ENCODE results near the gene TBX21.

The TBX21 gene

DNA sequence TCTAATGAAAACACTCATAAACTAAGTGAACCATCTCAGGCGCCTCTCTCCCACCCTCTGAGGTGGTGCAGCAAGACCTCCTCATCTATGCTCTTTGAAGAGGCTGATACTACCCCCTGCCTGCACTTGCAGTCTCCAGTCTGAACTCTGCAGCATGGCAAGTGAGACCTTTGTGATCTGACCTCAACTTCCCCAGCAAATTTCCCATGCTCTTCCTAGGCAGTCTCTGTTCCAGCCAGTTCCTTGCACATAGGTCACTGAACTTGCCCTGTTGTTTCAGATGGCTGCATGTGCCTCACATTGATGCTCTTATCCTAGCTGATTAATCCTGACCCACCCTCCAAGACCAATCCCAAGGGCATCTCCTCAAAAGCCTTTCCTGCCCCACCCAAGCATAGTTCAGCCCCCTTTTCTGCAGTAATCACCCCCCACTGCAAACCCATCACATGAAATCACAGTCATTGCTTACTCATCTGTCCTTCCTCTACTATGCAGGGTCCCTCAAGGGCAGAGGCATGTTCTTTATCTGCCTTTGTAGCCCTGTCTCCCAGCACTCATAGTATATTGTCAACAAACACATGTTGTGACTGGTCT is 42.0 kb downstream of the TBX21 start:
- no peak for DNase-seq

DNA sequence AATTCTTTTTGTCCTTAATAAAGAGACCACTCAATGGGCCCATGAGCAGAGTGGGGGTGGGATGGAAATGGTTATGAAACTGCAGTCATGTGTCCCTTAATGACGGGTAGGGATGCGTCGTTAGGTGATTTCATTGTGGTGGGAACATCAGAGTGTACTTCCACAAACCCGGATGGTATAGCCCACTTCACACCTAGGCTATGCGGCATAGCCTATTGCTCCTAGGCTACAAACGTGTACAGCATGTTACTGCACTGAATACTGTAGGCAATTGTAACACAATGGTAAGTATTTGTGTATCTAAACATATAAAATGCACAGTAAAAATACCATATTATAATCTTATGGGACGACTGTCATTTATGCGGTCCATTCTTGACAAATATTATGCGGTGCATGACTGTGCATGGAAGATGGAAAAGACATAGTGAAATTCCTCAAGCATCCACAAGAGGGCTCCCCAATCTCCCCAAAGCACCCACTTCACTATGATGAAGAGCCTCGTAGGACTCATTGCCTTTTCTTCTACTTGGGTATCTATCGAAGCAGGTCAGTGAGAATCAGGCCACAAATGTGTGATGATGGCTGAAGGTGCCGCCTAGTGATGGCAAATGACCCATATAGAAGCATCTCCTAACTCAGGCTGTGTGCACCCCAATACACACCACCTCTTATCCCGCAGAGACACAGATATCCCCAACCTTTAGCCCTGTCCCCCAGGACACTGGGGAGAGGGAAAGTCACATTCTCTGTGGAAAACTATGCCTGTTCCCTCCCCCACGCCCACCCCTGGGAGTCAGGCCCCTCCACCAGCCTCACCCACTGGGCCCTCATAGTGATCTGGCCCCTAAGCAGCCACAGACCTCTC is 43.5 kb downstream of the TBX21 start:
- DNase-seq, result no peak

DNA sequence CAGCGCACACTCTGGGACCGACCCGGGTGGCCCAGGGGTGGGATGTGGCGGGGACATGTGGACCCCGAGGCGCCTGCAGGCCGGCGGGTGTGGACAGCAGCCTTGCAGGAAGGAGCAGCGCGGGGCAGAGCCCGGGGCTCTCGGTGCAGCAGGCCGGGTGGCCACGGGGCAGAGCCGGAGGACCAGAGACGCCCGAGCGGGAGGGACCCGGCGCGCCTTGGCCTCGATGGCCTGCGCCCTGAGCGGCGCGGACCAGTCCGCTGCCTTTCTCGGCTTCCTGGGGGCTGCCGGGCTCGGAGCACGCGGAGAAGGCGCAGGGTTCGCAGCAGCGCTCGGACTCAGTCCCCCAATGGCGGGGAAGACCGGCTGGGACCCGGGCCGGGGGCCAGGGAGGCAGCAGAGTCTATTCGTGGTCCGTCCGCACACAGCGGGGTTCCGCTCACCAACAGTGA is 45.2 kb downstream of the TBX21 start:
- DNase-seq, result no peak

DNA sequence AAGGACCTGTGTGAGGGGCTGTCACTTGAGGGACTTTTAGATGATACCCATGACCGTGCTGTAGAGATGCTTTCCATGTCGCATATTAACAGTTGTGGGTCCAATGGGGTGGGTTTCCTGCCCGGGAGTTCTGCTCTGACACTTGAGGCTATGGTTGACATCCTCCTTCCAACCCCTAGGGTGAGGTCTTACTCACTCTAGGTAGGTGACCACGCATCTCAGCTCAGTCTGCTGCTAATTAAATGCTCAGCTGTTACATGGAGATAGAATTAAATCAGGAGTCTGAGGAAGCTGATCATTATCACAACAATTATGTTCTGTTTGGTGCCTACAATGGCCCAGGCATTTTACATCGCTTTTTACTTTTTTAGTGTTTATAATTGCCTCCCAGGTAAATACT is 48.4 kb downstream of the TBX21 start:
- no peak for DNase-seq

DNA sequence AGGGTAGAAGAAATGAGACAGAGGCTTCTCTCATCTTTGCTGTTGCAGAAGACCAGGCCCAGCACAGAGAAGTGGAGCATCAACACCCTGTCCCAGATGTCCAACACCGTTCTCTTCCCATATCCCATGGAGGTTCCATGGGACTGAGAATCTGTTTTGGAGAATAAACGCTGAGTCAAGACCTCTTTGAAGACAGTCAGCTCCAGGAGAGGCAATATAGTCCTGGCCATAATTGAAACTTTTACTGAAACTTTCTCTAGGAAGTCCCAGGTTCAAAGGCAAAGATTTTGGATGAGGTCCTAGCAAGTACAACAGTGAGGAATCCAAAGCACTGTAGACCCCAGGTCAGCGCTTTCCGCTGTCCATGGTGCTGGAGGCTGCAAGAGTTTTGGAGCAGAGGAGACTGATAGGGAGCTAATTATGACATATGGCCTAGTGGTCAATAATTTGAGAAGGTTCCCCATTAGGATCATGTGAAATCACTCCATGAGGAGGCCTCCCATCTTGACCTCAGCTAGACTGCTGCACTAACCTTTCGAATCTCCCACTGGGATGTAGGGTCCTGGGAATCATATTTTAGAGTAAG is 52.6 kb downstream of the TBX21 start:
- peak; percentile 57 for DNase-seq

DNA sequence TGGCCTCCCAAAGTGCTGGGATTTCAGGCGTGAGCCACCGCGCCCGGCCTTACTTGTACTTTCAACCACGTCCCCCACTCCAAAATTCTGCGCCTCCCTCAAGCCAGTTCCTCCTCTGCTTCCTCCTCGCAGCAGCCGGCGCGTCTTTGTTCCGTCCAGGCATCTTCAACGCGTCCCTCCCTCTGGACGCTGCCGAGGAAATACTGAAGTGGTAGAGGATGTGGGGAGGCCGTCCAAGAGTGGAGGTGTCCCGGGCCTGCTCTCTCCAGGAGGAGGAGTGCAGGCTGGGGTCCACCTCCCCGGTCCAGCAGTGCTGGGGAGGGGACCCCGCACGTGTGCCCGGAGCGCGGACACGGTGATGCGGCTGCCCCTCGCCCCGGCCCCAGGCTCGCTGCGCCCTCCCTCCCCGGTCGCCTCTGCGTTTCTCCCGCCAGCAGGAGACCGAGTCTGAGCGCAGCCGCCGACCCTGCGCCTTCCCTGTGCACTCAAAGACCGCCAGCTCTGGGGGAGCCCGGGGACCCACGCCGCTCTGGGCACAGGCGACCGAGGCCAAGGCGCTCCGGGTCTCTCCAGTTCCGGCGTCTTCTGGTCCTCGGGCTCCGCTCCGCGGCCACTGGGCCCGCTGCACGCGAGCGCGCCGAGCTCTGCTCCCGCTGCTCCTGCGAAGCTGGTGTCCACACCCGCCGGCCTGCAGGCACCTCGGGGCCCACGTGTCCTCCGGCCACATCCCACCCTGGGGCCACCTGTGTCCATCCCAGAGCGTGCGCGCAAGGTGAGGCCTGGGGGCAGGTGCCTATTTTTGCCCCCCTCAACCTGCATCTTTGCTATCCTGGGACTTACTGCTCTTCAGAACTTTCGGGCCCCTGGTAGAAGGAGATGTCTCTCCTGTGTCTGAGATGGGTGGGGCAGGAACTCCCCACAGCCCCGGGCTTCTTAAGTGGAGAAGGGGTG is 56.9 kb downstream of the TBX21 start:
- peak; percentile 37 for DNase-seq

DNA sequence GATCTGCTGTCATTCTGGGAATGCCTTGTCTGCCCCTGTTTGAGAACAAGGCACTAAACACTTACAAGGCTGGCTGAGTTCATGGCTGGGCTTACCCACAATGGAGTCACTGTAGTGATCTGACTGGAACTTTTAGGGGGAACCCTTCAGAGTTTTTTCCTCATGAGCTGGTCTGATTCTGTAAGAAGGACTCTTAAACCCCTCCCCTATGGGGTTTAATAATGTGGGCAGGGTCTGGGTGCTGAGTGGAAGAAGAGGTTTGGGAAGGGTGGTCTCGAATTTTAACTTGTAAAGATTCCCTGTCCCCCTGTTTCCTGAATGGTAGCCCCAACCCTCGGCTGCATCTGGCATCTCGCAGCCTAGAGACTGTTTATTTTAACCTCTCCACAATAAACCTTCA is 58.0 kb downstream of the TBX21 start:
- DNase-seq, result no peak

DNA sequence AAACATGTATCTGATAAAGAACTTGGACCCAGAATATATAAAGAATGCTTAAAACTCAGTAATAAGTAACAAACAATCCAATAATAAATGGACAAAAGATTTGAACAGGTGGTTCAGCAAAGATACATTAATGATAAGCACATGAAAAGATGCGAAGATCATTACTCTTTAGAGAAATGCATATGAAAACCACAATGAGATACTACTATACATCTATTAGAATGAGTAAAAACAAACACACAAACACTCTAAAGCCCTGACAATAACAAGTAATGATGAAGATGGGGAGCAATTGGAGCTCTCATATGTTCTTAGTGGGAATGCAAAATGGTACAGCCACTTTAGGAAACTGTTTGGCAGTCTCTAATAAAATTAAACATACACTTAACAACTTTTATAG is 59.4 kb downstream of the TBX21 start:
- no peak for DNase-seq

DNA sequence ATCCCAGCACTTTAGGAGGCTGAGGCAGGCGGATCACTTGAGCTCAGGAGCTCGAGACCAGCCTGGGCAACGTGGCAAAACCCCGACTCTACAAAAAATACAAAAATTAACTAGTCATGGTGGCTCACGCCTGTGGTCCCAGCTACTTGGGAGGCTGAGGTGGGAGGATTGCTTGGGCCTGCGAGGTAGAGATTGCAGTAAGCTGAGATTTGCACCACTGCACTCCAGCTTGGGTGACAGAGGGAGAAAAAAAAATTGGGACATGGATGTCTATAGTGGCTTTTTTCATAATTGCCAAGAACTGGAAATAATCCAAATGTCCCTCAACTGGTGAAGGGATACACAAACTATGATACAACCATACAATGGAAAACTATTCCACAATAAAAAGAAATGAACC is 59.9 kb downstream of the TBX21 start:
- DNase-seq, result no peak

All from femur (tissue), 1 donor.